ENCODE data around the gene GPR156. TPM values are rescaled to one million over a fixed set of nuclear protein-coding genes. Genes with fewer than 3 reads are reported as not detected.

GPR156 gene
- total and polyA plus RNA-seq, 2 of the 4 experiments (the other 2 are of a cell fraction), result 0.09 to 0.18 TPM

- Histone ChIP-seq H2AK9ac (replicated peaks; ENCODE audit: low read depth, low read length, poor library complexity) (peak overlapping the region; percentile 42), H2BK20ac (ENCODE audit: low read depth, low read length) (no peak overlapping the region), H3K14ac (replicated peaks; ENCODE audit: low read depth, low read length) (no peak overlapping the region), H3K4me2 (ENCODE audit: low read depth, low read length) (no peak overlapping the region), H3K27ac (ENCODE audit: insufficient read depth, low read length) (no peak overlapping the region), H3K23ac (ENCODE audit: low read depth, low read length) (no peak overlapping the region), H2BK15ac (ENCODE audit: low read depth, low read length) (no peak overlapping the region), H2BK120ac (ENCODE audit: low read depth, low read length) (no peak overlapping the region), H3K9me3 (ENCODE audit: control insufficient read depth, insufficient read depth, low read length) (no peaks in the 10 kb centered on the region), H2AK5ac (ENCODE audit: low read depth, low read length) (no peak overlapping the region), H2BK5ac (ENCODE audit: low read depth, low read length, poor library complexity, severe bottlenecking) (no peak overlapping the region), H3K18ac (ENCODE audit: low read depth, low read length) (no peak overlapping the region), H3K4me1 (ENCODE audit: control insufficient read depth, insufficient read depth, low read length) (no peaks in the 10 kb centered on the region), H4K91ac (ENCODE audit: insufficient read depth, low read depth, low read length) (no peak overlapping the region), H3K36me3 (ENCODE audit: control insufficient read depth, insufficient read depth, low read length) (no peaks in the 10 kb centered on the region), H4K5ac (ENCODE audit: low read depth, low read length) (no peak overlapping the region), H3K9me1 (ENCODE audit: insufficient read depth, low read length) (peaks cover 7% of the 10 kb centered on the region; the same call in 1 of the 2 replicates), H4K20me1 (ENCODE audit: insufficient read depth, low read length) (no peaks in the 10 kb centered on the region), H3K56ac (ENCODE audit: extremely low read depth, insufficient read depth, low read length) (no peak overlapping the region), H3K27me3 (ENCODE audit: control insufficient read depth, insufficient read depth, low read length) (no peaks in the 10 kb centered on the region), H3K9ac (ENCODE audit: low read depth, low read length) (no peak overlapping the region), H4K8ac (ENCODE audit: low read depth in 2 of 2, low read length in 2 of 2) (no peak overlapping the region), H3K4ac (ENCODE audit: low read depth, low read length) (no peak overlapping the region), H2AFZ (replicated peaks; ENCODE audit: low read length, poor library complexity) (no peak overlapping the region), H3K4me3 (ENCODE audit: insufficient read depth, low read depth, low read length) (no peak overlapping the region), H3K79me1 (ENCODE audit: low read depth in 1 of 2, low read length in 2 of 2) (no peaks in the 10 kb centered on the region)
- DNase-seq, result no peak
- 93% methylated on average over 16 of the region's 24 CpGs; no CpG with 5 or more reads in 1 of the 2 experiments for WGBS, 2 experiments (ENCODE audit: extremely low coverage in 2 of 2, insufficient read length in 1 of 2)
- ChIA-PET POLR2A (ENCODE audit: unreplicated experiment) (no interaction called here), CTCF (interaction anchor here (0.6 kb wide), 1 partner anchor 42 kb away, joined by 4 read pairs; no protein-coding TSS in a partner anchor)
- ATAC-seq (ENCODE audit: low read depth), result no peak
- no TSS peak for BruUV-seq (replicated peaks)
- dilution Hi-C loops (cut with HindIII; ENCODE audit: low sequenced_read_pairs, unreplicated experiment), result no loop called here
- intact Hi-C loops (cut with micrococcal nuclease), result no loop called here
- in situ Hi-C loops (cut with MboI; ENCODE audit: low sequenced_read_pairs), result no loop called here
- no peak for TF ChIP-seq CTCF (conservative IDR thresholded peaks at IDR 0.05; ENCODE audit: low read depth, low read length)
- no peak for TF ChIP-seq MAZ (IDR thresholded peaks at IDR 0.05; ENCODE audit: borderline replicate concordance, low read depth, low read length)
- no peak for TF ChIP-seq RFX5 (IDR thresholded peaks at IDR 0.05; ENCODE audit: low read depth, low read length)
Observed at GRCh38 chr3:120311863-120312794, 27.1 kb upstream of the GPR156 start.
